IMR-90 (cell line): ENCODE data around the gene GPR142. TPM values are rescaled to one million over a fixed set of nuclear protein-coding genes. Genes with fewer than 3 reads are reported as not detected.

Source experiments
- ATAC-seq: fragments of 200-7000 bp; cut with Tn5 transposase; 2 replicates; pipeline ENCODE4 v1.9.1; 2020; ENCODE audit warnings: low read depth, mild to moderate bottlenecking, moderate library complexity
- BruUV-seq: library from RNA; stranded (reverse); fragments of 400-500 nt; replicated peaks from 2 replicates; lab custom pipeline; 2021; lab: Mats Ljungman, UMichigan
- CTCF ChIA-PET: fragments of 300-600 bp; formaldehyde crosslinking; extraction: SDS; loops from one replicate; lab custom pipeline; 2021; ENCODE audit warnings: antibody characterized with exemption; lab: Yijun Ruan, JAX
- POLR2A ChIA-PET: fragments of 300-600 bp; sonication (Branson Sonifier 250); formaldehyde crosslinking; loops from one replicate; lab custom pipeline; 2022; ENCODE audit warnings: antibody characterized with exemption; ENCODE audit not compliant: unreplicated experiment; lab: Charles Lee
- DNase-seq: peaks from one replicate; pipeline ENCODE4 v3.0.0; 2013
- H2AFZ ChIP-seq: replicated peaks from 2 replicates; pipeline ENCODE3; 2013; ENCODE audit warnings: low read length, mild to moderate bottlenecking; ENCODE audit not compliant: poor library complexity
- H2AK5ac ChIP-seq: 2 replicates; pipeline ENCODE4 v1.6.1; 2013; ENCODE audit warnings: low read depth, low read length, inconsistent platforms
- H2AK9ac ChIP-seq: replicated peaks from 2 replicates; pipeline ENCODE3; 2013; ENCODE audit warnings: mild to moderate bottlenecking, low read depth, low read length, moderate library complexity; ENCODE audit not compliant: poor library complexity
- H2BK120ac ChIP-seq: 2 replicates; pipeline ENCODE4 v1.6.1; 2013; ENCODE audit warnings: low read depth, low read length, inconsistent platforms
- H2BK15ac ChIP-seq: 3 replicates; pipeline ENCODE4 v1.6.1; 2013; ENCODE audit warnings: low read depth, low read length, inconsistent platforms
- H2BK20ac ChIP-seq: 2 replicates; pipeline ENCODE4 v1.6.1; 2013; ENCODE audit warnings: low read depth, mild to moderate bottlenecking, inconsistent platforms, low read length, moderate library complexity
- H2BK5ac ChIP-seq: 2 replicates; pipeline ENCODE4 v1.6.1; 2013; ENCODE audit warnings: mild to moderate bottlenecking, low read depth, low read length, inconsistent platforms; ENCODE audit not compliant: poor library complexity, severe bottlenecking
- H3K14ac ChIP-seq: replicated peaks from 2 replicates; pipeline ENCODE4 v1.6.1; 2013; ENCODE audit warnings: low read depth, low read length, inconsistent platforms
- H3K18ac ChIP-seq: 2 replicates; pipeline ENCODE4 v1.6.1; 2013; ENCODE audit warnings: low read depth, low read length, control low read depth
- H3K23ac ChIP-seq: 2 replicates; pipeline ENCODE4 v1.6.1; 2013; ENCODE audit warnings: low read depth, low read length, inconsistent platforms
- H3K27ac ChIP-seq: 2 replicates; pipeline ENCODE4 v1.5.1; 2013; ENCODE audit warnings: mild to moderate bottlenecking, control low read depth, low read length; ENCODE audit not compliant: insufficient read depth
- H3K27me3 ChIP-seq: 2 replicates; pipeline ENCODE4 v1.6.1; 2013; ENCODE audit warnings: low read length; ENCODE audit not compliant: control insufficient read depth, insufficient read depth
- H3K36me3 ChIP-seq: 2 replicates; pipeline ENCODE4 v1.6.1; 2013; ENCODE audit warnings: low read length, mixed read lengths; ENCODE audit not compliant: control insufficient read depth, insufficient read depth
- H3K4ac ChIP-seq: 2 replicates; pipeline ENCODE4 v1.6.1; 2013; ENCODE audit warnings: low read depth, low read length, inconsistent platforms
- H3K4me1 ChIP-seq: 2 replicates; pipeline ENCODE4 v1.6.1; 2013; ENCODE audit warnings: low read length, mixed read lengths; ENCODE audit not compliant: control insufficient read depth, insufficient read depth
- H3K4me2 ChIP-seq: 2 replicates; pipeline ENCODE4 v1.6.1; 2013; ENCODE audit warnings: low read depth, mild to moderate bottlenecking, control low read depth, low read length, moderate library complexity
- H3K4me3 ChIP-seq: 2 replicates; pipeline ENCODE4 v1.5.1; 2013; ENCODE audit warnings: low read depth, mild to moderate bottlenecking, control low read depth, low read length, moderate library complexity; ENCODE audit not compliant: insufficient read depth
- H3K56ac ChIP-seq: 2 replicates; pipeline ENCODE4 v1.6.1; 2013; ENCODE audit warnings: low read length, inconsistent platforms; ENCODE audit not compliant: insufficient read depth; ENCODE audit errors: extremely low read depth
- H3K79me1 ChIP-seq, 2 experiments: 2 replicates each; pipeline ENCODE4 v1.6.1; 2013; ENCODE audit warnings: low read length in 2 of 2, inconsistent platforms in 1 of 2, low read depth in 1 of 2
- H3K9ac ChIP-seq: 2 replicates; pipeline ENCODE4 v1.6.1; 2013; ENCODE audit warnings: low read depth, low read length, control low read depth
- H3K9me1 ChIP-seq: 2 replicates; pipeline ENCODE4 v1.6.1; 2013; ENCODE audit warnings: low read length, inconsistent platforms; ENCODE audit not compliant: insufficient read depth
- H3K9me3 ChIP-seq: 2 replicates; pipeline ENCODE4 v1.6.1; 2013; ENCODE audit warnings: low read length; ENCODE audit not compliant: control insufficient read depth, insufficient read depth
- H4K20me1 ChIP-seq: 2 replicates; pipeline ENCODE4 v1.6.1; 2013; ENCODE audit warnings: low read length, inconsistent platforms; ENCODE audit not compliant: insufficient read depth
- H4K5ac ChIP-seq: 2 replicates; pipeline ENCODE4 v1.6.1; 2013; ENCODE audit warnings: mild to moderate bottlenecking, low read depth, low read length, control low read depth
- H4K8ac ChIP-seq, 2 experiments: 2 replicates each; pipeline ENCODE4 v1.6.1; 2013; ENCODE audit warnings: low read depth in 2 of 2, low read length in 2 of 2, control low read depth in 1 of 2, inconsistent platforms in 1 of 2
- H4K91ac ChIP-seq: 2 replicates; pipeline ENCODE4 v1.6.1; 2013; ENCODE audit warnings: low read depth, low read length, inconsistent platforms; ENCODE audit not compliant: insufficient read depth
- BHLHE40 ChIP-seq: fragments of 150-350 bp; IDR thresholded peaks from 2 replicates; pipeline ENCODE4 v1.6.1; 2016; ENCODE audit warnings: mild to moderate bottlenecking, low read depth, low read length
- CEBPB ChIP-seq: IDR thresholded peaks from 2 replicates; pipeline ENCODE4 v1.6.1; 2012; ENCODE audit warnings: low read depth, low read length, improper control_type of control experiment
- CHD1 ChIP-seq: IDR thresholded peaks from 2 replicates; pipeline ENCODE4 v1.6.1; 2012; ENCODE audit warnings: low read depth, low read length, improper control_type of control experiment
- FOS ChIP-seq: fragments of 150-350 bp; IDR thresholded peaks from 2 replicates; pipeline ENCODE4 v1.6.1; 2016; ENCODE audit warnings: low read depth, low read length
- RCOR1 ChIP-seq: IDR thresholded peaks from 2 replicates; pipeline ENCODE4 v1.6.1; 2012; ENCODE audit warnings: mild to moderate bottlenecking, low read length, improper control_type of control experiment; ENCODE audit not compliant: insufficient replicate concordance
- SMC3 ChIP-seq: fragments of 150-350 bp; IDR thresholded peaks from 2 replicates; pipeline ENCODE4 v1.6.1; 2016; ENCODE audit warnings: low read depth, mild to moderate bottlenecking, antibody characterized with exemption, low read length, moderate library complexity
- WGBS, 2 experiments: methylation state at CpG; one replicate each; pipeline versions ENCODE4 v1.1.5 to v1.1.7; 2013; ENCODE audit warnings: missing lambda C conversion rate in 2 of 2; ENCODE audit not compliant: insufficient read length in 1 of 2; ENCODE audit errors: extremely low coverage in 2 of 2; 5-methylcytosine and 5-hydroxymethylcytosine counted together
- dilution Hi-C: fragments of 300-500 bp; cut with HindIII; formaldehyde crosslinking; loops from one replicate; pipeline ENCODE4 v1.14.3; 2018; ENCODE audit warnings: low sequenced_read_pairs; ENCODE audit not compliant: unreplicated experiment
- in situ Hi-C: fragments of 300-500 bp; cut with MboI; formaldehyde crosslinking; loops from 3 replicates; pipeline ENCODE4 v1.14.3; 2019; ENCODE audit warnings: low sequenced_read_pairs, inconsistent platforms, mixed read lengths
- intact Hi-C: fragments of 100-400 bp; cut with micrococcal nuclease; formaldehyde crosslinking; loops from 2 replicates; pipeline ENCODE4 v1.10.0; 2022
- polyA plus RNA-seq, 3 experiments: library from polyadenylated mRNA; depleted of rRNA; stranded (reverse); fragments of >200 nt; gene quantifications; 2 replicates each; pipeline ENCODE4 v1.2.3, GENCODE V29; 2012; ENCODE audit warnings: low replicate concordance in 1 of 3
- total RNA-seq: library from RNA; depleted of rRNA; stranded (reverse); fragments of >200 nt; gene quantifications from 2 replicates; pipeline ENCODE4 v1.2.3, GENCODE V29; 2012

The GPR142 gene
- total and polyA plus RNA-seq, 2 of the 4 experiments (the other 2 are of a cell fraction), result not detected

DNA sequence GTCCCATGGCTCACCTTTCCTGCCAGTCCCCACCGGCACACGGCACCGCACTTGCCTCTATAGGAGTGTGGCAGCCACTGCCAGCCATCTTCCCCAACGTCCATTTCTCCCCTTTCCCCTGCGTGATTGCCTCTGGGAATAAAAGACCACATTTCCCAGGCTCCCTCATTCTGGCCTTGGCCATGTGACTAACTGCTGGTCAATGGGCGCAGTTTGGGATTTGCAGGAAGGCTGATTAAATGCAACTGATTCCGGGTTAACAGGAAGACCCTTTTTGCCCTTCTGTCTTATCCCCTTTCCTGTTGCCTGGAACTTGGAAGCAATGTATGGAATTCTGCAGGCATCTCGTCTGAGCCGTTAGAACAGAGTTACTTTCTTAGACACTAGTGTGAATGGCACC lies 8.6 kb upstream of the GPR142 start:
- Histone ChIP-seq H4K91ac (no peak overlapping the region), H2AFZ (no peak overlapping the region), H4K8ac (no peak overlapping the region), H3K4ac (no peak overlapping the region), H4K5ac (no peak overlapping the region), H3K23ac (no peak overlapping the region), H2BK120ac (no peak overlapping the region), H3K9me1 (no peaks in the 10 kb centered on the region), H3K27ac (no peak overlapping the region), H3K79me1 (no peaks in the 10 kb centered on the region), H3K14ac (no peak overlapping the region), H3K4me2 (no peak overlapping the region), H2BK15ac (no peak overlapping the region), H3K27me3 (peaks cover 11% of the 10 kb centered on the region; the same call in 1 of the 2 replicates), H3K4me1 (no peaks in the 10 kb centered on the region), H3K18ac (no peak overlapping the region), H3K9me3 (no peaks in the 10 kb centered on the region), H3K4me3 (no peak overlapping the region), H3K36me3 (no peaks in the 10 kb centered on the region), H3K56ac (no peak overlapping the region), H2BK5ac (no peak overlapping the region), H3K9ac (no peak overlapping the region), H4K20me1 (no peaks in the 10 kb centered on the region), H2AK9ac (no peak overlapping the region), H2AK5ac (no peak overlapping the region), H2BK20ac (no peak overlapping the region)
- no peak for DNase-seq
- intact Hi-C loops, result no loop called here
- WGBS, 2 experiments, result no CpG with 5 or more reads among the region's 9 CpGs
- in situ Hi-C loops, result no loop called here
- no TSS peak for BruUV-seq
- ChIA-PET POLR2A (no interaction called here), CTCF (no interaction called here)
- ATAC-seq, result no peak
- dilution Hi-C loops, result no loop called here
- TF ChIP-seq RCOR1, result no peak
- TF ChIP-seq FOS, result no peak
- no peak for TF ChIP-seq CEBPB
- TF ChIP-seq BHLHE40, result no peak
- no peak for TF ChIP-seq CHD1
- TF ChIP-seq SMC3, result no peak
